NCI-H226 (cell line): ENCODE results near the gene CLEC19A.
"Not testable (repeated sequence)": the region's sequence is repeated elsewhere in the genome, so short reads cannot be mapped to it uniquely, and the experiment has no call there.

Experiments
- DNase-seq: peaks from one replicate; pipeline ENCODE4 v3.0.0-alpha.2; 2015

Gene CLEC19A

GRCh38 chr16:19287241-19287640, 1.7 kb downstream of the CLEC19A start:
- DNase-seq: no peak

DNA sequence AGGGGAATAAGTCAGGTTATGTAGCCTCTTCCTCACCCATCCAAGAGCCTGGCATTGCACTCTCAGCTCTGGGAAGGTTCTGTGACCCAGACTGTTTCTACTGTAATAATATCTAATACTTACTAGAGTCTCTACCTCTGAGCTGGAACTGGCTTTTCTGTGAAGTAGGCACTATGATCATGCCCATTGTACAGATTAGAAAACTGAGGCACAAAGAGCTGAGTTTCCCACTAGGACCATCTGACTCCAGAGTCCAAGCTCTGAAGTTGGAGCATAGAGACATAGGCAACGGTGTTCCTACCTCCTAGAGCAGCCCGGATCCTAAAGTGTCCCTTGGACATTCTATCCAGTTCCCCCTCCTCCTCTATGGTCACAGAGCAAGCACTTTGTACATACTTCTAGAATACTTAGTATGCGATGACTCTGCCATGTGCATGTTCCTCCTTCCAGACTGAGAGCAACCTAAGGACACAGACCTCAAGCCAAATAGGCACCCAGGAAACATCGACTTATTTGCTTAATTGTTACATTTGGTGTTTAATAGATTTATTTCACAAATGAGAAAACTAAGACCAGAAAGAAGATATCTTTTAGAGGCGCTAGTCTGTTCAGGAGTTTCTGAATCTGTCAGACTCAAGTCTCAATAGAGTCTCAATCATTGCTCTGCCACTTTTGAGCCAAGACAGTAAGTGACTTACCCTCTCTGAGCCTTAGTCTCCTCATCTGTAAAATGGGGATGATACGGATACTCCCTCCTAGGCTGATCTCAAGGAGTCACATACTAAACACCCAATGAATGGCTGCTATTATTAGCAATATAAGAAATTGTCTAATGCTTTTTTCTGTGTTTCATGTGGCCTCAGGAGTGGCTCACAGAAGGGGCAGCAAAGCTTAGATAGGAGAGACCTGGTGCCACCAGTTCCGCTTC, 3.6 kb downstream of the CLEC19A start:
- no peak for DNase-seq

DNA sequence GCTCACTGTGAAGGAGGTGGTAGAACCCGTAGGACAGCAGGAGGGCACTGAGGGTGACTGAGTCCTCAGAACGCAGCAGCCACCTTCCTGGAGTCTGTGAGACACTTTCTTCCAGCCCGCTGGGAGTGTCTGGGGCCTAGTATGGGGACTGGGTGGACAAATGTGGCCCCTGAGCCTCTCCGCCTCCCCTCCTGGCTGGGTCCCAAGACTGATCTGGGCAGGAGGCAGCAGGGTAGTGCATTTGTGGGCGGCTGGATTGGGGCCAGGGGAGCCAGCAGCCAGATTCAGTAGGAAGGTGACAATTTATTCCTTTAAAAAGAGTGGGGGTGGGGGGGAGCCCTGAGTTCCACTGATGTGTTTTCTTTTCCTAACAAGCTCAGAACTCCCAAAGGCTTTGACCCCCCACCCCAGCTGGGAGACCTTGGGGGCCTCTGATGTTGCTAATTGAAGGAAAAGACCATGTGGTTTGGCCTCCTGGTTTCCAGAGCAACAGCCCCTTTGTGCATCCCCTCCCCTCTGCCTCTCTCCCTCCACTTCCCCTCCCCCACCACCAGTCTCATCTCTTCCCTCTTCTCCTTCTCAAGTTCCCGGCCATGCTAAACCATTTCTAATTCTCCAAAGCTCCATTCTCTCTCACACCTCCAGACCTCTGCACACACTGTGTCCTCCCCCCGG, 4.4 kb downstream of the CLEC19A start:
- DNase-seq: no peak

DNA sequence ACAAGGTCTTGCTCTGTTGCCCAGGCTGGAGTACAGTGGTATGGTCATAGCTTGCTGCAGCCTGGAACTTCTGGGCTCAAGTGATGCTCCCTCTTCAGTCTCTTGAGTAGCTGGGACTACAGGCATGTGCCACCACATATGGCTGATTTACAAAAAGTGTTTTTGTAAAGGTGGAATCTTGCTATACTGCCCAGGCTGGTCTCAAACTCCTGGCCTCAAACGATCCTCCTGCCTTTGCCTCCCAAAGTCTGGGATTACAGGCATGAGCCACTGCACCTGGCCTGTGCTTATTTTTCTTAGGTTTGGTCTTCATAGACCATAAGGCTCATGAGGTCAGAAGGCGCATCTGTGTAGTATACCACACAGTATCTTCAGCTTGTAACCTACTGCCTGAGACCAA, 5.3 kb downstream of the CLEC19A start:
- DNase-seq: no peak

GRCh38 chr16:19291475-19291874, 5.9 kb downstream of the CLEC19A start:
- peak; percentile 7 for DNase-seq

GRCh38 chr16:19292186-19292585, 6.7 kb downstream of the CLEC19A start:
- no peak for DNase-seq

GRCh38 chr16:19294156-19294649, 8.7 kb downstream of the CLEC19A start:
- no peak for DNase-seq

- DNase-seq: no peak
These were observed 9.9 kb downstream of the CLEC19A start for GRCh38 chr16:19295393-19295792.

GRCh38 chr16:19297454-19297853, 11.9 kb downstream of the CLEC19A start:
- DNase-seq: no peak

DNA sequence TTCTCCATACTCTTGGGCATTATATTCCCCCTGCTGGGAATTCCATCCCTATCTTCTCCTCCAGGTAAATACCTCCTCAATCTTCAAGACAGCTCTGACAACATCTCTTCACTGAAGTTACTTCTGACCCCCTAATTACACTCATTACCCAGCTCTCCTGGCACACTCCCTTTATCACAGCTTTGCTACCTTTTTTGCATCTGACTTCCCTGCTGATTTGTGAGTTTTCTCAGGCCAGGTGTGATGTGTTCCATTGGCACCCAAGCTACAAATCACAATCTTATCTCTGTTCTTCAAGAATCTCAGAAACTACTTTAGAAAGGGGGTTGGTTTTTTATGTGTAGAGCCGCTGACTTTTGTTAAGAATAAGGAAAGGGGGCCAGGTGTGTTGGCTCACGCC, 14.0 kb downstream of the CLEC19A start:
- DNase-seq: no peak

GRCh38 chr16:19301931-19302330, 16.4 kb downstream of the CLEC19A start:
- DNase-seq: no peak

DNA sequence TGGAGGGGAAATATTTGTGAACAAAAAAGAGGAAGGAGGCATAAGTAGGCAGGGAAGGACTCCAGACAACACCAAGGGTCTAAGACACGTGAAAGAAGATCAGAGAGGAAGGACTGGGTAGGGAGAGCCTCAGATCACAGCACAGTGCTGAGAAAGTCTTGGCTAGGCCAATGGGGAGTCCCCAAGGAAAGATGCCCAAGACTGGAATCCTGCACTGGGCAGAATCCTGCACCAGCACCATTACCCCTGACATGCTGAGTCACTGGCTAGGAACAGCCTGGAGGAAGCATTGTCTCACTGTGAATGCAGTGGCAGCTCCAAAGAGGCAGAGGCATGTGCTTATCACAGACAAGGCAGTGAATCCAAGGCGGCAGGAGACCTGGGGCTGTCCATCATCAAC, 19.2 kb downstream of the CLEC19A start:
- no peak for DNase-seq

DNA sequence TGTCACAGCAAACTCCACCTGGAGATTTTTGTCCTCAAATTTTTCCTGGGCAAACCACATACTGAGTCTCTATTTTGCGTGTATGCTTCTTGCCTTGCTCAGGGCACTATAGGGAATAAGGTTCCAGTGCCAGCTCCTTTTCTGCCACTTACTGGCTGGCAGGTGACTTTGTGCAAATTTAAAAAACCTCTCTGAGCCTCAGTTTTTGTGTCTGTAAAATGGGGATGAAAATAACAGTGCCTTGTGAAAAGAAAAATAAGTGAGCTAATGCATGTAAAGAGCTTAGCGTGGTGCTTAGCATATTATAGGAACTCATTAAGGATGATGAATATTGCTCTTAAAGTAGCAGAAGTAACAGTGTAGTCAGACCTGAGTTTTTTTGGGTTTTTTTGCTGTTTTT, 19.9 kb downstream of the CLEC19A start:
- no peak for DNase-seq

GRCh38 chr16:19307587-19308241, 22.2 kb downstream of the CLEC19A start:
- DNase-seq: no peak

DNA sequence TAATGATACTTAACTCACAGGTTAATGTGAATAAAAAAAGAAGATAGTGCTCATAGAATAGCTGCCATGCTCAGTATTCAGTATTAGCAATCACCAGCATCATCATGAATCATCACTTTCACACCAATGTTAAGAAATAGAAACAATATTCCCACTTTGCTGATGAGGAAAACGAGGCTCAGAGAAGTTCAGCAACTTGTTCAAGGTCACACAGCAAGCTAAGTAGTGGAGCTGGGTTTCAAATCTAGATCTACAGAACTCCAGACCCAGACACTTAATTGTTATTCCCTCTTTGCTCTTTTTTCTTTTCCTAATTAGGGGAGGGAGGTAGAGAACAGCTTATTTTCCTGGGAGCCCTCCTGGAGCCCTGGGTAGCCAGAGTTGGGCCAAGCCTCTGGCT, 22.9 kb downstream of the CLEC19A start:
- no peak for DNase-seq

DNA sequence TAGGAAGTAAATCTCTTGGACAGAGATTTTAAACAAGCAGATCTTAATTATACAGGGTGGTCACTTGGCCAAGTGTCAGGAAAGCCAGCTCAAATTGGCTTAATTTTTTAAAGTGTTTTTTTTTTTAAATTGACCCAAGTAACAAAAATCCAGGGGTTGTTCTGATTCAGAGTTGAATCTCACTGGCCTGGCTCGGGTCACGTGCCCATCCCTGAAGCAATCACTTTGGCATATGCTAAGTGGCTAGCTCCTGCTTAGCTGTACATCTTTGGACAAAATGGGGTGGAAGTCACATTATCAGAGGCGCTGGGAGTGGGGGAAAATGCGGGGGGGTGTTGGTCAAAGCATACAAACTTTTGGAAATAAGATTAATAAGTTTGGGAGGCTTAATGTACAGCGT, 23.6 kb downstream of the CLEC19A start:
- no peak for DNase-seq

GRCh38 chr16:19314718-19315425, 29.3 kb downstream of the CLEC19A start:
- no peak for DNase-seq

GRCh38 chr16:19315889-19316433, 30.4 kb downstream of the CLEC19A start:
- no peak for DNase-seq

DNA sequence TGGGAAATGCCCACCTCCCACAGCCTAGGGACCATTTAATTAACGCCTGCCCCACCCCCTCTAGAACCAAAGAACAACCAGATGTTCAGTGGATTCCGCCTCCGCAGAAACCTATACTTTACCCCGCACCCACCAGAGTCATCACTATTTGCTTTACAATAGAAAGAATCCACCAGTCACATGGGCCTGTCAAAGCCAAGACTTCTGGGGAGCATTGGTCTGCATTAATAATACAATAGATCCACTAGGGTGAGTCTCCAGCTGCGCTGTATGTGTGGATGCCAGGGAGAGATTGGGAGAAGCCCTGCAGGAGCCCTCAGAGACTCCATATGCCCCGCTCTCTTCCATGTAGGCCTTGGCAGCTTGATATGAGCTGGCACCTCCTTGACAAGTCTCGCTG, 31.3 kb downstream of the CLEC19A start:
- no peak for DNase-seq

DNA sequence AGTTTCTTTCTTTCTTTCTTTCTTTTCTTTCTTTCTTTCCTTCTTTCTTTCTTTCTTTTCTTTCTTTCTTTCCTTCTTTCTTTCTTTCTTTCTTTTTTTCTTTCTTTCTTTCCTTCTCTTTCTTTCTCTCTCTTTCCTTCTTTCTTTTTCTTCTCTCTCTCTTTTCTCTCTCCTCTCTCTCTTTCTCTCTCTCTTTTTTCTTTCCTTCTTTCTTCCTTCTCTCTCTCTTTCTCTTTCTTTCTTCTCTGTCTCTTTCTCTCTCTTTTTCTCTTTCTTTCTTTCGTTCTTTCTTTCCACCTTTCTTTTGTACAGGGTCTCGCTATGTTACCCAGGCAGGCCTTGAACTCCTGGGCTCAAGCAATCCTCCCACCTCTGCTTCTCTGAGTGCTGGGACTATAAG, 35.7 kb downstream of the CLEC19A start:
- not testable (repeated sequence) for DNase-seq

DNA sequence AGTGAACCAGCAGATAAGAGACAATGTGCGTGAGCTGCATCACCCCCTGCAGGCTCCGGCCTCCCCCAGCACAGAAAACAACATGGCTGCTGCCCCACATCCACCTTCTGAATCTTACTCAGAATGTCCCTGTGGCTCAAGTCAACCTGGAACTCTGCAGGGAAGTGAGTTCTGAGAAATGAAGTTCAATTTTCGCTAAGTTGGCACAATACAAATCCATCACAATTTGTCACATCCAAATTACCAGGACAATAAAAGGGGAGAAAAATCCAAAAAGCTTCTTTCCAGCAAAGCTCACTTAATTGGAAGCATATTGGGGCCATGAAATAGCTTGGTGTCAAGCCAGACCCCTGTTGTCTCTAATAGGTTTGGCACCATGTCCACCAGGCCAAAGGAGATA, 38.1 kb downstream of the CLEC19A start:
- DNase-seq: no peak

GRCh38 chr16:19328364-19328763, 42.8 kb downstream of the CLEC19A start:
- DNase-seq: no peak

GRCh38 chr16:19329932-19330331, 44.4 kb downstream of the CLEC19A start:
- DNase-seq: peak; percentile 24
